HepG2 (cell line): ENCODE results near the gene TBC1D32. TPM values are rescaled to one million over a fixed set of nuclear protein-coding genes. Genes with fewer than 3 reads are reported as not detected.

Experiments used
- IRX3 ChIP-seq: sonication (generic); formaldehyde crosslinking; IDR thresholded peaks from 2 replicates; pipeline ENCODE4 v1.8.1; 2023; ENCODE audit warnings: mild to moderate bottlenecking, low read depth, missing genetic modification reagents, borderline replicate concordance
- SKI ChIP-seq: fragments of 450-650 bp; IDR thresholded peaks from one replicate; pipeline ENCODE4 v1.6.1; 2018; ENCODE audit warnings: mild to moderate bottlenecking; ENCODE audit not compliant: partially characterized antibody
- TFDP2 ChIP-seq: sonication (generic); formaldehyde crosslinking; IDR thresholded peaks from 2 replicates; pipeline ENCODE4 v1.4.0; 2020; ENCODE audit warnings: missing genetic modification reagents
- TFE3 ChIP-seq: IDR thresholded peaks from 2 replicates; pipeline ENCODE4 v1.6.1; 2016
- ZBTB38 ChIP-seq: sonication (generic); formaldehyde crosslinking; IDR thresholded peaks from 2 replicates; pipeline ENCODE4 v1.5.1; 2020; ENCODE audit warnings: mild to moderate bottlenecking, missing genetic modification reagents
- ZFP36L2 ChIP-seq: sonication (generic); formaldehyde crosslinking; IDR thresholded peaks from 2 replicates; pipeline ENCODE4 v1.4.0; 2020; ENCODE audit warnings: missing genetic modification reagents
- ZMAT3 ChIP-seq: sonication (generic); formaldehyde crosslinking; conservative IDR thresholded peaks from 2 replicates; pipeline ENCODE4 v1.7.0; 2021; ENCODE audit warnings: missing genetic modification reagents
- ZNF33B ChIP-seq: sonication (generic); formaldehyde crosslinking; IDR thresholded peaks from 2 replicates; pipeline ENCODE4 v1.5.1; 2020; ENCODE audit warnings: mild to moderate bottlenecking, missing genetic modification reagents
- ZNF34 ChIP-seq: sonication (generic); formaldehyde crosslinking; IDR thresholded peaks from 2 replicates; pipeline ENCODE4 v1.4.0; 2020; ENCODE audit warnings: mild to moderate bottlenecking, missing genetic modification reagents, borderline replicate concordance
- ZNF687 ChIP-seq: sonication (generic); formaldehyde crosslinking; IDR thresholded peaks from 2 replicates; pipeline ENCODE4 v1.5.1; 2020; ENCODE audit warnings: mild to moderate bottlenecking, missing genetic modification reagents, moderate library complexity
- ZSCAN31 ChIP-seq: sonication (generic); formaldehyde crosslinking; IDR thresholded peaks from 2 replicates; pipeline ENCODE4 v1.5.0; 2020; ENCODE audit warnings: low read depth, mild to moderate bottlenecking, missing genetic modification reagents
- polyA plus RNA-seq, 8 experiments: library from polyadenylated mRNA; depleted of rRNA in 3 of 8; stranded (reverse) in 7 of 8; unstranded in 1 of 8; fragments of >200 nt; fragmentation: Illumina TruSeq in 4 of 8; extraction: Trizol in 4 of 8; gene quantifications; 2 replicates each; pipeline versions ENCODE4 v1.2.1 to v1.2.3, GENCODE V29; 2011 to 2016; ENCODE audit warnings: low read depth in 4 of 8, missing spikeins in 1 of 8, mixed read lengths in 1 of 8; ENCODE audit not compliant: insufficient read depth in 1 of 8
- total RNA-seq, 5 experiments: library from RNA; depleted of rRNA; stranded (reverse); fragments of >200 nt; fragmentation: Illumina TruSeq; extraction: Trizol; gene quantifications; 2 replicates each; pipeline ENCODE4 v1.2.3, GENCODE V29; 2016; ENCODE audit warnings: low read depth in 1 of 5
- TF ChIP-seq, protein P1 (sequence below): IDR thresholded peaks from 2 replicates; pipeline ENCODE4 v1.6.1; 2016; ENCODE audit warnings: low read depth, borderline replicate concordance
- TF ChIP-seq, protein P2 (sequence below): sonication (generic); formaldehyde crosslinking; IDR thresholded peaks from 2 replicates; pipeline ENCODE4 v1.4.0; 2020; ENCODE audit warnings: missing genetic modification reagents
- TF ChIP-seq, protein P3 (sequence below): sonication (generic); formaldehyde crosslinking; IDR thresholded peaks from 2 replicates; pipeline ENCODE4 v1.5.1; 2020; ENCODE audit warnings: missing genetic modification reagents, mild to moderate bottlenecking, borderline replicate concordance
- TF ChIP-seq, protein P4 (sequence below): sonication (generic); formaldehyde crosslinking; IDR thresholded peaks from 2 replicates; pipeline ENCODE4 v1.4.0; 2020; ENCODE audit warnings: mild to moderate bottlenecking, missing genetic modification reagents

Gene TBC1D32
- total and polyA plus RNA-seq, 2 of the 13 experiments (the other 11 are each of a cell fraction or from before 2014, with no cell fraction given) = 2.0 to 4.8 TPM

GRCh38 chr6:121334299-121335086 lies at the start of gene TBC1D32 (continued):
- TF ChIP-seq, protein P1, sequence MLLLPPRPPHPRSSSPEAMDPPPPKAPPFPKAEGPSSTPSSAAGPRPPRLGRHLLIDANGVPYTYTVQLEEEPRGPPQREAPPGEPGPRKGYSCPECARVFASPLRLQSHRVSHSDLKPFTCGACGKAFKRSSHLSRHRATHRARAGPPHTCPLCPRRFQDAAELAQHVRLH (CRISPR knock-in tag) = peak; percentile 89; the same call in 1 of the 2 replicates
- TF ChIP-seq IRX3 (CRISPR knock-in tag) (no peak), TFDP2 (peak; percentile 67; the same call in 1 of the 2 replicates), ZNF33B (CRISPR knock-in tag) (peak; percentile 66; the same call in 1 of the 2 replicates), ZMAT3 (peak; percentile 90), ZNF34 (CRISPR knock-in tag) (peak; percentile 73; the same call in 1 of the 2 replicates), ZSCAN31 (peak; percentile 89; the same call in 1 of the 2 replicates), ZBTB38 (CRISPR knock-in tag) (no peak; the same call in 1 of the 2 replicates), ZFP36L2 (no peak), SKI (no peak), ZNF687 (CRISPR knock-in tag) (peak; percentile 98), TFE3 (CRISPR knock-in tag) (no peak)
- TF ChIP-seq, protein P2, sequence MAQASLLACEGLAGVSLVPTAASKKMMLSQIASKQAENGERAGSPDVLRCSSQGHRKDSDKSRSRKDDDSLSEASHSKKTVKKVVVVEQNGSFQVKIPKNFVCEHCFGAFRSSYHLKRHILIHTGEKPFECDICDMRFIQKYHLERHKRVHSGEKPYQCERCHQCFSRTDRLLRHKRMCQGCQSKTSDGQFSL = peak; percentile 95; the same call in 1 of the 2 replicates
- TF ChIP-seq, protein P3, sequence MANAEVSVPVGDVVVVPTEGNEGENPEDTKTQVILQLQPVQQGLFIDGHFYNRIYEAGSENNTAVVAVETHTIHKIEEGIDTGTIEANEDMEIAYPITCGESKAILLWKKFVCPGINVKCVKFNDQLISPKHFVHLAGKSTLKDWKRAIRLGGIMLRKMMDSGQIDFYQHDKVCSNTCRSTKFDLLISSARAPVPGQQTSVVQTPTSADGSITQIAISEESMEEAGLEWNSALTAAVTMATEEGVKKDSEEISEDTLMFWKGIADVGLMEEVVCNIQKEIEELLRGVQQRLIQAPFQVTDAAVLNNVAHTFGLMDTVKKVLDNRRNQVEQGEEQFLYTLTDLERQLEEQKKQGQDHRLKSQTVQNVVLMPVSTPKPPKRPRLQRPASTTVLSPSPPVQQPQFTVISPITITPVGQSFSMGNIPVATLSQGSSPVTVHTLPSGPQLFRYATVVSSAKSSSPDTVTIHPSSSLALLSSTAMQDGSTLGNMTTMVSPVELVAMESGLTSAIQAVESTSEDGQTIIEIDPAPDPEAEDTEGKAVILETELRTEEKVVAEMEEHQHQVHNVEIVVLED (CRISPR knock-in tag) = peak; percentile 99
- TF ChIP-seq, protein P4, sequence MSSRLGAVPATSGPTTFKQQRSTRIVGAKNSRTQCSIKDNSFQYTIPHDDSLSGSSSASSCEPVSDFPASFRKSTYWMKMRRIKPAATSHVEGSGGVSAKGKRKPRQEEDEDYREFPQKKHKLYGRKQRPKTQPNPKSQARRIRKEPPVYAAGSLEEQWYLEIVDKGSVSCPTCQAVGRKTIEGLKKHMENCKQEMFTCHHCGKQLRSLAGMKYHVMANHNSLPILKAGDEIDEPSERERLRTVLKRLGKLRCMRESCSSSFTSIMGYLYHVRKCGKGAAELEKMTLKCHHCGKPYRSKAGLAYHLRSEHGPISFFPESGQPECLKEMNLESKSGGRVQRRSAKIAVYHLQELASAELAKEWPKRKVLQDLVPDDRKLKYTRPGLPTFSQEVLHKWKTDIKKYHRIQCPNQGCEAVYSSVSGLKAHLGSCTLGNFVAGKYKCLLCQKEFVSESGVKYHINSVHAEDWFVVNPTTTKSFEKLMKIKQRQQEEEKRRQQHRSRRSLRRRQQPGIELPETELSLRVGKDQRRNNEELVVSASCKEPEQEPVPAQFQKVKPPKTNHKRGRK (CRISPR knock-in tag) = no peak
